T-helper 1 cell (primary cell): ENCODE data around the gene ID3.

Experiments used
- DNase-seq, 5 donors: peaks; one replicate each; pipeline ENCODE4 v3.0.0-alpha.2; 2012 to 2020
- total RNA-seq, 4 donors: gene quantifications; one replicate each; lab custom pipeline; 2026; lab: John Stamatoyannopoulos, UW

Gene ID3
- total RNA-seq = 22.2 to 48.3 (median 34.3) reads per million in 4 donors

- peak; percentile 83 to 91 (median 88) for DNase-seq
These were observed at the start of gene ID3 for GRCh38 chr1:23559136-23559984. TSS of gene ID3 (minus strand) at chr1:23559501. CDS start at chr1:23559426, 75 bp downstream.

GRCh38 chr1:23607944-23608343 lies 48.6 kb upstream of the ID3 start:
- no peak for DNase-seq

DNA sequence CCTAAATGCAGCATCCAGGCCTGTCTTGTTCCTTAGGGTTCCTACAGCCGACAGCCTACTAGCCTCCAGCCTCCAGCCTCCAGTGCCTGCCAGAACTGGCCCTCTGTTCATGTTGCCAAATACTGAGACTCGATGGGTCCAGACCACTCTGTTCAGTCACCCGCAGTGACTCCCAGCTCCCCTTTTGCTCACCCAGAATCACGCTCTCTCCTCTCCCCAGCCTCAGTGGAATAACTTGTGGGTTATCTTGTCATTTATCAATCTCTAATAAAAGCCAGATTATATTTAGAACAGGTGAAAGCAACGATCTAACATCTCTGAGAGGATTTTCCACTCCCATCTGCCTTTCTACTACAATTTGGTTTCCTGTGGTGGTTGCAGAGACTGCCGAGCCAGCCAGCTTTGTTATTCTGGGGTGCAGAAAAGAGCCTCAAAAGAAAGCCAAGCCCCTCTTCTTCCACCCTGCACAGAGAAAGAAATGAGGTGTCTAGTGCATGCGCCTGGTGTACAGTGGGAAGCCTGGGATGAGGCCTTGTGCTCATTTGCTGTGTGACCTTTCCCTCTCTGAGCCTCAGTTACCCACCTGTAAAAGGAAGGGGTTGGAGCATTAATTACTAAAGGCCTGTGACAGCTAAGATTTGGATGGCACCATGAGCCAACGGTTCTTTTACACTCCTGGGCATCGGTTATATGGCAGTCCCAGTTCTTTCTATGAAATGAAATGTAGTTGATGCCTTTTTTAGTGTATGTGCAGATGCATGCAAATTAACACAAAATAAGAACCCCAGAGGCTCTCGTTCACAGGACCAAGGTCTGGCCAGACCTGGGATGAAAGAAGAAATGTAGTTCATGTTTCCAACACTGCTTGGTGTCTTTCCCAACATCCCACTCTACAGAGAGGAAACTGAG lies 42.9 kb upstream of the ID3 start:
- no peak for DNase-seq

GRCh38 chr1:23601135-23601967 lies 42.0 kb upstream of the ID3 start:
- peak in 1 of 5 donors; percentile 21 for DNase-seq

DNA sequence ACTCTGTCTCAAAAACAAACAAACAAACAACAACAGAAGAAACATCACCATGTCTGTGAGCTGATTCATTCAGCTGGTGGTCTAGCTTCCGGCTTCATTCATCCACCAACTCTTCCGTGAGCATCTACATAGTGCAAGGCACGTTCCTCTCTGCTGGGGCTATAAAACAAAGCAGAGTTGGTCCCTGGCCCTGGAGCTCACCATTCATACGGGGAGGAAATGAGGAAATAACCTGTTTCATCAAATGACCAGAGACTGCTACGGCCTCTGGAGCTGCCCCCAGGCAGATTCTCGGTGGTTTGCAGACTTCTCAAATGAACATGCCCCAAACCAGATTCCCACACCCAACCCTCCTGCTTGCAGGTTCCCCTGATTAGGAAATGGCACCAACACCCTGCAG lies 41.0 kb upstream of the ID3 start:
- no peak for DNase-seq

DNA sequence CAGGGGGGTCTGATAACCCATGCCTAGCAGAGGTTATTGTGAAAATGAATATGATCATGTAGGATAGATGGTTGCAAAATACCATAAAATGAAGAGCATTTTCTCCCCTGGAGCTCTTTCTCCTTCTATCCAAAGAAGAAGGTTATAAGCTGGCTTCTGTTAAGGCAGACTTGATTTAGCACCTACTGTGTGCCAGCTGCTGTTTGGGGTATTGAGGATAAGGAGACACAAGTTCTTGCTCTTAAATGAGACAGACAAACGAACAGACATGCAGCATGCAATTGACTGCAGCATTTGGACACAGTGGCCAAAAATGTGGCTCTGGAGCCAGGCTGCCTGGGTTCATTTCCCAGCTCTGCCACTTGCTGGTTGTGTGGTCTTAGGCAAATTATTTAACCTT lies 39.8 kb upstream of the ID3 start:
- DNase-seq = no peak

DNA sequence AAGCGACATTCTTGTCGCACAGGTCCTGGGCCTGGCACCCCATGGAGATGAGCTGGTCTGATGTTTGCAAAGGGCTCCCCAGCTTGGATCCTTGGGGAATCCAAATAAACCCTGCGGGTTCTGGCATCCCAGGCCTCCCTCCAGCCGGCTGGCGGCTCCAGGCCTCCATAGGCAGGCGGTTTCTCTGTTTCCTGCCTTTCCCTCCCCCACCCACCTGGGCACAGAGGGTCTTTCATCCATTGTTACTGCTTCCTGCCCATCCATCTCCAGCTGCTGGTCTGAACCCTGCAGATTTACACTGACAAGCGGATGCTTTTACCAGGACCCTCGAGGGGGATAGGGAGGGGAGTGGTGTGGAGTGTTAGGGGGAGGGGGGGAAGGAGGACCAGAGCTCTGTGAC lies 39.1 kb upstream of the ID3 start:
- DNase-seq = no peak

DNA sequence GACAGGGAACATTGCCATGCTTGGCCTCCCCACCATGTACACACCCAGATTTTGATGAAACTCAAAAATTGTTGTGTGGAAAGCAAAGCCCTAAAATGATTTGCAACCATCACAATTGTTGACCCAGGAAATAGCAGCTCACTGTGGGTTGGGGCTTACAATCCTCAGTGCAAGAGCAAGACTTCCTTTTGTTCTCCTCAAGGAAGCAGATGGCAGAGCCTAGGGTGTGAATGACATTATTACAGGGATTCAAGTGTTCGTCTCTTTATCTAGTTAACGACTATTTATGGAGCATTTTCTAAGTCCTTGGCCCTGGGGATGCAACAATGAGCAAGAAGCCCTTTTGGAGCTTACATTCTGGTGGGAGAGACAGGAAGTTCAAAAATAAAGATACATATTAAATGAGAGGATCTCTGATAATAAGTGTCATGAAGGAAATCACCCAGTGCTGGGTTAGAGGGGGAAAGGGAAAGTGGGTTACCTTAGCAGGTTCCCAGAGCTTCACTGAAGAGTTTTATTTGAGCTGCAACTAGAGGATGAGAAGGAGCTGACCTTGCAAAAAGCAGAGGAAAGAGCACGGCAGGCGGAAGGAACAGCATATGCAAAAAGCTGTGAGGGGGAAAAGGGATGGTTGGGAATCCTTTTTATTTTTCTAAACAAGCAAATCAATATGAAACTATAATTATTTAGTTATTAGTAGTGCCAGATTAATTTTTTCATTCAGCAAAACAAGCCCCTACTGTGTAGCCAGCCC lies 38.5 kb upstream of the ID3 start:
- DNase-seq = no peak

DNA sequence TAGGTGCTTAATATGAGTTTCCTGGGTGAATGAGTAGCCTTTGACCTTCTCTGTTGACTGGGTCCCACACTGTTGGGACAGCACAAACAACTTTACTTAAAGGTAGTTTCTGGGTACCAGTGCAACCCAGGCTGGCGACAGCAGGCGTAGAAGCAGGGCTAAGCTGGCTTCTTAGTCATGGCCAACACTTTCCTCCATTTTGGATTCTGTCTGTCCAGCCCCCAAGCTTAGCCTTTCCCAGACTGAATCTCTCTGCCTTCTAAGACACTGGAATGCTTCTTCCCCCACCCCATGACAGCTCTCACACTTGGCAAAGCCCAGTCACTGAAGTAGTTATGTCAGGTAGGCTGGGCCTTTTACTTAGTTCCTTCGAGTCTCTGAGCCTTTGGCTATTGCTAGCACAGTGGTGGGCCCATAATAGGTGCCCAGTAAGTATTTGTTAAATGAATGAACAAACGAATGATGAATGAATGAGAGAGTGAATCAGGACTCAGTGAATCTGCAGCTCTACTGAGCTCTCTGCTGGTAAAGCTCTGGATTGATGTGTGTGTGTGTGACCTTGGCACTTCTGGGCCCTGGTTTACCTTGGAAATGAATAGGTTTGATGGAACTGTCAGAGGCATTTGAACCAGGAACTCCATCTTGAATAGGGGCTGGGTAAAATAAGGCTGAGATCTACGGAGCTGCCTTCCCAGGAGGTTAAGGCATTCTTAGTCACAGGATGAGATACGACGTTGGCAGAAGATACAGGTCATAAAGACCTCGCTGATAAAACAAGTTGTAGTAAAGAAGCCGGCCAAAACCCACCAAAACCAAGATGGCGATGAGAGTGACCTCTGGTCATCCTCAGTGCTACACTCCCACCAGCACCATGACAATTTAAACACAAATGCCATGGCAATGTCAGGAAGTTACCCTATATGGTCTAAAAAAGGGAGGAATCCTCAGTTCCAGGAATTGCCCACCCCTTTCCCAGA lies 37.4 kb upstream of the ID3 start:
- no peak for DNase-seq

DNA sequence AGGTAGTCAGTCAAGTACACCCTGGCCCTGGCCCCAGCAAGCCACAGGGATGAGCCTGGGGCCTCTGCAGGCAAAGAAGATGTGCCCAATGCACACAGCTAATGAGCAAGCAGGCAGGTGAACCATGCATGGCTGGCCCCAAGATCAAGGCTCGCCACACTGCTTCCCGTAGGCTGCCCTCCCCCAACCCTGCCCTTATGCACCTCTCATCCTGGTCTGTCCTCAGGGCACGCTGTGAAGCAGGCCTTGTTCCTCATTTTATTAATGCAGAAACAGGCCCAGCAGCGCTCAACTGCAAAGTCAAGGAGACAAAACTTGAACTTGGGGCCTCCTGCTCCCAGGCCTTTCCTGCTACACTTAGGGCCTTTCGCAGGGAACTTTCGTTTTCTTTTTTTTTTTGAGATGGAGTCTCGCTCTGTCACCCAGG lies 35.6 kb upstream of the ID3 start:
- DNase-seq = no peak

- DNase-seq = no peak
These were observed 35.0 kb upstream of the ID3 start for GRCh38 chr1:23594149-23594907.

DNA sequence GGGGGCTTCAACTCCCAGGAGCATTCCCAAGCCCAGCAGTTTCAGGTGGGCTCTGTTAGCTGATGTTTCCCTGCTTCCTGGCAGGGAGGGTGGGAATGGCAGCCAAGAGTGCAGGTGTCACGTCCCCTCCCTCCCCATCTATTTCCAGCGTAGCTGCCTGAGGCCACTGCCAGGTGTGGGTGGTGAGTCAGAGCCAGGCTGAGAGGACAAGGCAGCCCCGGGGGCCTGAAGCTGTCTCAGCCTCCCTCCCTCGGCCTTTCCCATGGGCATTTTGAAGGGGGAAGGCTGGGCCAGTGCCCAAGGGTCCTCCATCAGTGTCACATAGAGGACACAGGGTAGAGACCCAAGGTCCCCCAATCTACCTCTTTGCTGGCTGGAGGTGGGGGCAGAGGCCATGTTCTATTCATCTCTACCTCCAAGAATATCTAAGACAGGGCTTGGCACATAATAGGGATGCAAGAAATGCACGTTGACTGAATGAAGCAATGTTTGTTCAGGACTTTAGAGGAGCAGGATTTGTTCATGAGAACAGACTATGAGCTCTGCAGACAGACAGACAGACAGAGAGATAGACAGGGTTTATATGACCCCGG lies 34.4 kb upstream of the ID3 start:
- DNase-seq = peak in 1 of 5 donors; percentile 8

DNA sequence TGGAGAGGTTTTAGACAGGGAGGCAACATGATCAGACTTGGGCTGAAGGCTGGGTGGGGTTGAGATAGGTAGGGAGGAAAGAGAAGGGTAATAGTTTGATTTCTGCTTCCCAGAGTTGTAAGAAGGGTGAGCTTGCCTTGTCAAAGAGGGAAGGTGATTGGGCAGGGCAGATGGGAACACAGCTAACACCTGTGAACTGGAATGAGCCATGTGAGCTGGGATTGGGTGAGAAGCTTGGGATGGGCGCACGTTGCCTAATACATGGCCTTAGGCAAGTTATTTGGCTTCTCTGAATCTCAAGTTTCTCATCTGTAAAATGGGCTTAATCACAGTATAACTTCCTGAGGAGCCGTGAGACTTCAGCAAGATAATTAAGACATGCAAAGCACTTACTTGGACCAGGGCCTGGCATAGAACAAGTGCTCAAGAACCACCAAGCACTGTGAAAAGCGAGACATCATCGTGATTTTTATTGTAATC lies 33.8 kb upstream of the ID3 start:
- DNase-seq = no peak

GRCh38 chr1:23592209-23592892 lies 33.0 kb upstream of the ID3 start:
- DNase-seq = no peak

DNA sequence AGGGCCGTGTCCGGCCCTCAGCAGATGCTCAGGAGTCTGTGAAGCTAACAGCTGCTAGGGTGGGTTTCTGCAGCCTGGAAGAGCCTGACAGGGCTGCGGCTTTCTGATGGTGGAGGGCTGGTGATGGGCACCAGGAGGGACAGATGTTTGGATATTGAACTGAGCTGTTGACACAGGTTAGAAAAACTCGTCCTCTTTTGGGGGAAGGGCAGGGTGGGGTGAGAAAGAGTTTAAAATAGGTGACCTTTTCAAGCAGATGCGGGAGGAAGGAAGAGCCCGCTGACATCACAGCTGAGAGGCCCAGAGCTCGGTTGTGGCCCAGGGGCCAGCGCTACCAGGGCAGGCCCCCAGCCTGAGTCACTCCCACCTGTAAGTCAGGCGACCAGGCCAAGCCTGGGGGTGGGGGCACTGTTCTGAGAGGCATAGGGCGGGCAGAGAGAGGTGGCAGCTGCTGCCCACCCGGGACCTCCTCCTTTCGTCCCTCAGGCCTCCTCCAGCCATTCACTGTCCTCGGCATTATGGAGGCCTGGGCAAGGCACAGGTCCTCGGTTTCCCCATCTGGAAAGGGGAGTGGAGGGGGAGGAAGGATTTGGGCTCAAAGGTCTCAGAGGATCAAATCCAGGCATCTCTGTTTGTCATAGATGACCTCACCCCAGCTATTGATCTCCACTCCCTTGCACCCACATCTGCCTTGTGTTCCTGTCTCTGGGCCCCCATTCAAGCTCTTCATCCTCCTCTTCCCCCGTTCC lies 32.3 kb upstream of the ID3 start:
- DNase-seq = no peak

- no peak for DNase-seq
These were observed 30.9 kb upstream of the ID3 start for GRCh38 chr1:23590058-23590783.

DNA sequence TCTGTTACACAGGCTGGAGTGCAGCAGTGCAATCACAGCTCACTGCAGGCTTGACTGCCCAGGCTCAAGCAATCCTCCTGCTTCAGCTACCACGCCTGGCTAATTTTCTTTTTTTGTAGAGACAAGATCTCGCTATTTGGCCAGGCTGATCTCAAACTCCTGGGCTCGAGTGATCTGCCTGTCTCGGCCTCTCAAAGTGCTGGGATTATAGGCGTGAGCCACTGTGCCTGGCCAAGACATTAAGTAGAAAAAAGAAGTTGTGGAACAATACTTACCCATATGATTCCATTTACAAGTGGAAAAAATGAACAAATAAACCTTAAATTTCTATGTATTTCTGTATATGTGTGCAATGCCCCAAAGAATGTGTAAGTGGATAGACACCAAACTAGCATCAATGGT lies 30.3 kb upstream of the ID3 start:
- no peak for DNase-seq
